Omental fat pad (tissue), 4 donors: Measurements from ENCODE around the gene SDK1. TPM values are rescaled to one million over a fixed set of nuclear protein-coding genes. Genes with fewer than 3 reads are reported as not detected.

Source experiments
- ATAC-seq: fragments of 150-250 bp; one replicate; pipeline ENCODE4 v1.9.1; 2016; ENCODE audit warnings: mild to moderate bottlenecking, moderate library complexity; ENCODE audit not compliant: low FRiP score
- DNase-seq: peaks from one replicate; pipeline ENCODE4 v3.0.0-alpha.2; 2019; ENCODE audit warnings: low spot score
- total RNA-seq, 4 donors: library from RNA; depleted of rRNA; stranded (reverse); fragments of >200 nt; gene quantifications; one replicate each; pipeline ENCODE4 v1.1.0, GENCODE V29; 2016
- TF ChIP-seq, protein P1 (sequence below), 3 donors: fragments of 450-650 bp; IDR thresholded peaks; one replicate each; pipeline ENCODE4 v1.5.1; 2016 to 2017; ENCODE audit warnings: antibody characterized with exemption in 3 of 3, mild to moderate bottlenecking in 3 of 3, moderate library complexity in 2 of 3

The SDK1 gene
- total RNA-seq, 4 donors from 2014 or later: 2.5 to 14.7 (median 5.4) TPM

DNA sequence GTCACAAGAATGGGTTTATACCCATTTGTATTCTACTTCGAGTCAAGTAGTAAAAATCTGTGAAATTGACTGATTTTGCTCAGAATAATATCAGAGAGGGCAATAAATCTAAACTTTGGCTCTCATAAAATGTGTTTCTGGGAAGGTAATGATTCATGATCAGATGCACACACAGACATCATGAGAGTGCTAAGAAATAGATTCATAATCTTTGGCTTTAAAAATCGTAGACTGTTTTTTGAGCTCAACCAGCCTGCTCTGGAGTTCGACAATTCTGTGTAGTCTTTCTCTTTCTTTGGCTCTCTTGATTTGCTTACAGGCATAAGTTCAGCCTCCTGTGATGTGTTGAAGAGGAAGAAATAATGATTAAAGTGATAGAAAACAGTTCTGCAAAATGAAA, 494.7 kb downstream of the SDK1 start:
- DNase-seq: no peak
- ATAC-seq: no peak
- TF ChIP-seq, protein P1, sequence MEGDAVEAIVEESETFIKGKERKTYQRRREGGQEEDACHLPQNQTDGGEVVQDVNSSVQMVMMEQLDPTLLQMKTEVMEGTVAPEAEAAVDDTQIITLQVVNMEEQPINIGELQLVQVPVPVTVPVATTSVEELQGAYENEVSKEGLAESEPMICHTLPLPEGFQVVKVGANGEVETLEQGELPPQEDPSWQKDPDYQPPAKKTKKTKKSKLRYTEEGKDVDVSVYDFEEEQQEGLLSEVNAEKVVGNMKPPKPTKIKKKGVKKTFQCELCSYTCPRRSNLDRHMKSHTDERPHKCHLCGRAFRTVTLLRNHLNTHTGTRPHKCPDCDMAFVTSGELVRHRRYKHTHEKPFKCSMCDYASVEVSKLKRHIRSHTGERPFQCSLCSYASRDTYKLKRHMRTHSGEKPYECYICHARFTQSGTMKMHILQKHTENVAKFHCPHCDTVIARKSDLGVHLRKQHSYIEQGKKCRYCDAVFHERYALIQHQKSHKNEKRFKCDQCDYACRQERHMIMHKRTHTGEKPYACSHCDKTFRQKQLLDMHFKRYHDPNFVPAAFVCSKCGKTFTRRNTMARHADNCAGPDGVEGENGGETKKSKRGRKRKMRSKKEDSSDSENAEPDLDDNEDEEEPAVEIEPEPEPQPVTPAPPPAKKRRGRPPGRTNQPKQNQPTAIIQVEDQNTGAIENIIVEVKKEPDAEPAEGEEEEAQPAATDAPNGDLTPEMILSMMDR (IDR thresholded peaks at IDR 0.05): no peak

DNA sequence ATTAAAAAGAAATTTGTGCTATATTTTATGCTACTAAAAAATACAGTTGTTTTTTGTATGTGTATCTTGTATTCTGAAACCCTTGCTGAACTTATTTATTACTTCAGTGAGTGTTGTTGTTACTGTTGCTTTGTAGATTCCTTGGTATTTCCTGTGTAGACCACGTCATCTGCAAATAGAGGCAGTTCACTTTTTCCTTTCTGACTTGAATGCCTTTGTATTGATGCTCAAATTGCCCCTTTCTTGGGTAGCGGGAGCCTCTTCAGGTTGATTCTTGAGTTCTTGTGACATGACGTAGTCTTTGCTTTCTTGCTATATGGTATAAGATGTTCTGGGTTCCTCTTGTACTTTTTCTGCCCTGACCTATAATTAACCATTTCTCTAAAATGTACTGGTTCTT, 504.1 kb downstream of the SDK1 start:
- ATAC-seq (no peak), DNase-seq (no peak)
- TF ChIP-seq, protein P1 (IDR thresholded peaks at IDR 0.05): no peak

- ATAC-seq: no peak
- no peak for DNase-seq
- TF ChIP-seq, protein P1 (IDR thresholded peaks at IDR 0.05): no peak
Observed at GRCh38 chr7:3806516-3806915, 505.5 kb downstream of the SDK1 start.

DNA sequence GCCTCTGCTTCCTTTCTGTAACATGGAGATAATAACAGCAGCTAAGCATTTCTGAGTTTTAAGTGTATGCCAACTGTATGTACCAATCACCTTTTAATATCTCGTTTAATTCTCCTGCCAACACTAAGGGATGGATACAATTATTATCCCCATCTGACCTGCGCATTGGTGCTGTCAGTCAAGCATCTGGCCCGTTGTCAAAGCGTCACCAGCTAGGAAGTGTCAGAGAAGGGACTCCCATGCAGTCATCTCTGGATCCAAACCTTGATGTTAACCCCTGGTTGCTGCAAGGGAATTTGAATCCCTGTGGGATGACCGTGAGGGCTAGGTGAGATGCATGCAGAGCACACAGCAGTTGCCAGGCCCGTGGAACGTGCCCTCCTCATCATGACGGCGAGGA, 506.8 kb downstream of the SDK1 start:
- DNase-seq (no peak), ATAC-seq (no peak)

GRCh38 chr7:3821488-3821887, 520.4 kb downstream of the SDK1 start:
- ATAC-seq (no peak), DNase-seq (no peak)
- TF ChIP-seq, protein P1 (IDR thresholded peaks at IDR 0.05): no peak

More for the DNA sequence above, 506.8 kb downstream of the SDK1 start:
- TF ChIP-seq, protein P1 (IDR thresholded peaks at IDR 0.05): no peak

GRCh38 chr7:3825491-3825890, 524.4 kb downstream of the SDK1 start:
- TF ChIP-seq, protein P1 (IDR thresholded peaks at IDR 0.05): no peak
- ATAC-seq (no peak), DNase-seq (no peak)

GRCh38 chr7:3832199-3832598, 531.1 kb downstream of the SDK1 start:
- no peak for ATAC-seq
- DNase-seq: no peak

More at GRCh38 chr7:3832199-3832598, 531.1 kb downstream of the SDK1 start:
- TF ChIP-seq, protein P1 (IDR thresholded peaks at IDR 0.05): no peak
